ENCODE results near the gene EVX1.

The EVX1 gene
- total RNA-seq = 0 reads per million in 4 experiments

GRCh38 chr7:27242555-27243339 lies at the start of gene EVX1:
Gene EVX1, plus strand, starts transcription at chr7:27242802. Its CDS starts 229 bp downstream, at chr7:27243031.
- DNase-seq = no peak

- no peak for DNase-seq
Measured at GRCh38 chr7:27193335-27194001, 49.1 kb upstream of the EVX1 start.

GRCh38 chr7:27194002-27194352 lies 48.6 kb upstream of the EVX1 start:
- no peak for DNase-seq

GRCh38 chr7:27194686-27195379 lies 47.8 kb upstream of the EVX1 start:
- no peak for DNase-seq

- DNase-seq = peak; percentile 76
Measured at GRCh38 chr7:27196287-27196767, 46.3 kb upstream of the EVX1 start.

- DNase-seq = no peak
Measured at GRCh38 chr7:27197137-27198042, 45.2 kb upstream of the EVX1 start.

GRCh38 chr7:27198138-27198841 lies 44.3 kb upstream of the EVX1 start:
- no peak for DNase-seq

GRCh38 chr7:27198871-27199801 lies 43.5 kb upstream of the EVX1 start:
- no peak for DNase-seq

- DNase-seq = no peak
Measured at GRCh38 chr7:27199849-27200760, 42.5 kb upstream of the EVX1 start, which contains the start of gene HOXA13. Gene HOXA13, minus strand, starts transcription at chr7:27200091. Its CDS starts 14 bp downstream, at chr7:27200077.

- DNase-seq = no peak
Measured at GRCh38 chr7:27200761-27201579, 41.6 kb upstream of the EVX1 start.

GRCh38 chr7:27201580-27202017 lies 41.0 kb upstream of the EVX1 start:
- DNase-seq = no peak

GRCh38 chr7:27202018-27202861 lies 40.4 kb upstream of the EVX1 start:
- no peak for DNase-seq

- no peak for DNase-seq
Measured at GRCh38 chr7:27202862-27203134, 39.8 kb upstream of the EVX1 start.

- DNase-seq = no peak
Measured at GRCh38 chr7:27203365-27203953, 39.1 kb upstream of the EVX1 start.

GRCh38 chr7:27203964-27204594 lies 38.5 kb upstream of the EVX1 start:
- no peak for DNase-seq

GRCh38 chr7:27204851-27205322 lies 37.7 kb upstream of the EVX1 start:
- no peak for DNase-seq
